Measurements from ENCODE around the gene DGKG. TPM values are rescaled to one million over a fixed set of nuclear protein-coding genes. Genes with fewer than 3 reads are reported as not detected.

Gene DGKG
- total RNA-seq, 3 donors from 2014 or later: 0.59 to 2.3 (median 2.1) TPM

- intact Hi-C loops (cut with DNase I; ENCODE audit: low total_unique reads): no loop called here
- Histone ChIP-seq H3K27ac (no peak overlapping the region), H3K27me3 (peaks cover 0 to 2% of the 10 kb centered on the region in 2 donors), H3K9me3 (no peaks in the 10 kb centered on the region), H3K36me3 (no peaks in the 10 kb centered on the region), H3K4me3 (no peak overlapping the region), H3K4me1 (peaks cover 0 to 4% of the 10 kb centered on the region in 2 donors)
- TF ChIP-seq CTCF (IDR thresholded peaks at IDR 0.05): no peak
- no peak for TF ChIP-seq POLR2A (IDR thresholded peaks at IDR 0.05)
- no peak for TF ChIP-seq POLR2AphosphoS5 (IDR thresholded peaks at IDR 0.05)
- no peak for DNase-seq (ENCODE audit: low spot score in 2 of 2)
These were observed 144.9 kb downstream of the DGKG start for GRCh38 chr3:186216900-186217819.

DNA sequence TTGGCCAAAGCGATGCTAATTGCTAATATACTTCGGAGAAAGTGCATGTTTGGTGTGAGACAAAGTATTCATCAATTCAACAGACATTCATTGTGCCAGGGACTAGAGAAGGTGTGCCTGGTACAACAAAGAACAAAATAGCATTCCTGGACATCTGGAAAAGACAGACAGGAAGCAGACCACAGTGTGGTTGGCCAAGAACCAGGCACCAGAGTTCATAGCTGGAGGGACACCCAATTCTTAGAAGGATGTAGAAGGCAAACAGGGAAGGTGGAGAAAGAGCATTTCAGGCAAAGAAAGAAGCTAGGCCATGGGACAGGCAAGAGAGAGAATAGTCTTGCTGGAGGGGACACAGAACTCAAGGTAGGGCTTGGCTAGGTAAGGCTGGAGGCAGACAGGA lies 147.4 kb downstream of the DGKG start:
- Histone ChIP-seq H3K27ac (no peak overlapping the region), H3K9me3 (no peaks in the 10 kb centered on the region), H3K27me3 (no peaks in the 10 kb centered on the region), H3K4me3 (no peak overlapping the region), H3K36me3 (no peaks in the 10 kb centered on the region), H3K4me1 (peaks cover 10 to 12% of the 10 kb centered on the region in 2 donors)
- TF ChIP-seq POLR2A (IDR thresholded peaks at IDR 0.05): no peak
- intact Hi-C loops (cut with DNase I; ENCODE audit: low total_unique reads): no loop called here
- peak in 1 of 2 donors; percentile 56 for DNase-seq (ENCODE audit: low spot score in 2 of 2)

GRCh38 chr3:186213946-186214345 lies 148.1 kb downstream of the DGKG start:
- Histone ChIP-seq H3K27ac (no peak overlapping the region), H3K36me3 (no peaks in the 10 kb centered on the region), H3K4me1 (peaks cover 13% of the 10 kb centered on the region in 2 donors), H3K4me3 (no peak overlapping the region), H3K9me3 (no peaks in the 10 kb centered on the region), H3K27me3 (no peaks in the 10 kb centered on the region)
- TF ChIP-seq POLR2AphosphoS5 (IDR thresholded peaks at IDR 0.05) (no peak), POLR2A (IDR thresholded peaks at IDR 0.05) (no peak), CTCF (IDR thresholded peaks at IDR 0.05) (no peak)
- intact Hi-C loops (cut with DNase I; ENCODE audit: low total_unique reads): no loop called here
- no peak for DNase-seq (ENCODE audit: low spot score in 2 of 2)

DNA sequence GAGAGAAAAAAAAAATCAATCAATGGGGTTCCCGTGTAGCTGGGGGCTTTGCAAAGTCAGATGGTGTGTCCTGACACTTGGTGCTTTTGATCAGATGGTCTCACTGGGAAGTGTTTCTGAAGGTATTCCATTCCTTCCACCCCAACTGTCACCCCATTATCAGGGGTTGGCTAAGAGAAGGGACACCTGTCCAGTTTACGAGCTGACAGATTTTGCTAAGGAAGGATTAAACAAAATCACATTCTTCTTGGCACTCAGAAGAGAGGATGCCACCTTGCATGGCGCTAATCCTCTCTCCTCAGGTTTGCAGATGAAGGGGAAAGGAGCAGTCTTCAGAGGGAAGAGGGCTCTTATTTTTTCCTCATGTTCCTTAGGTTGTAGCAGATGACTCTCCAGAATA lies 149.4 kb downstream of the DGKG start:
- Histone ChIP-seq H3K27me3 (no peaks in the 10 kb centered on the region), H3K4me1 (peaks cover 13% of the 10 kb centered on the region in 2 donors), H3K9me3 (no peaks in the 10 kb centered on the region), H3K4me3 (no peak overlapping the region), H3K36me3 (no peaks in the 10 kb centered on the region), H3K27ac (no peak overlapping the region)
- TF ChIP-seq POLR2AphosphoS5 (IDR thresholded peaks at IDR 0.05): no peak
- TF ChIP-seq POLR2A (IDR thresholded peaks at IDR 0.05): no peak
- no peak for TF ChIP-seq CTCF (IDR thresholded peaks at IDR 0.05)
- intact Hi-C loops (cut with DNase I; ENCODE audit: low total_unique reads): no loop called here
- no peak for DNase-seq (ENCODE audit: low spot score in 2 of 2)

DNA sequence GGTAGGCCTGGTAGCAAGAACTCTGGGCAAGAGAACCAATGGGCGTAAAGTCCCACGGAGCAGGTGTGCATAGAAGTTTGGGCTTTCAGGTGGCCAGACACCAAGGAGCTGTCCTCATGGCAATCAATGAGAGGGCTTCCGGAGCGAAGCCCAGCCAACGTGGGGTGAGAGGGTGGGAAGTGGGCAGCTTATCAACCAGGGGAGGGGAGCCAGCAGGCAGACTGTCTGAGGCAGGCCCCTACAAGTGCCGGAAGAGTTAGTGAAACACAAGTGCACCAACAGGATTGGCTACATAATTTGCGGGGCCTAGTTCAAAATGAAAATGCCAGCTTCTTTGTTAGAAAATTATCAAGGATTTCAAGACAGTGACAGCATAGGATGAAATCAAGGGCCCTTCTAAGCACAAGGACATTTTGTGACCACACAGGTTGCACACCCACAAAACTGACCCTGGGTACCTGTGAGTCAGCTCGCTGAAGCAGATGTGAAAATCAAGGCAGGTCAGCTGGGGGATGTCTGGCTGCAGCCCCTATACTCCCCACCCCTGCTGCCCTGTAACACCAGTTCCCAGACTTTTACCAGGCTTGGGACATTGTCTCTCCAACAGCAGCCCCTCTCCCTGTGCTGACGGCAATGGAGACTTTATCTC lies 151.1 kb downstream of the DGKG start:
- intact Hi-C loops (cut with DNase I; ENCODE audit: low total_unique reads): no loop called here
- peak overlapping the region in 1 of 3 donors; percentile 27 for H3K4me3 ChIP-seq
- peak overlapping the region in 1 of 2 donors; percentile 41 for H3K27ac ChIP-seq
- TF ChIP-seq CTCF (IDR thresholded peaks at IDR 0.05) (no peak), POLR2A (IDR thresholded peaks at IDR 0.05) (no peak), POLR2AphosphoS5 (IDR thresholded peaks at IDR 0.05) (no peak)
- no peak for DNase-seq (ENCODE audit: low spot score in 2 of 2)
- no peaks in the 10 kb centered on the region for H3K27me3 ChIP-seq
- no peaks in the 10 kb centered on the region for H3K36me3 ChIP-seq
- H3K4me1 ChIP-seq: peaks cover 13% of the 10 kb centered on the region in 2 donors
- no peaks in the 10 kb centered on the region for H3K9me3 ChIP-seq

All from breast epithelium (tissue), 4 donors.